CMK (cell line): ENCODE data around the gene LYPD8.
A peak's percentile ranks its signal among the peaks of the same experiment; 100 is the strongest.
"Not testable (repeated sequence)": the region's sequence is repeated elsewhere in the genome, so short reads cannot be mapped to it uniquely, and the experiment has no call there.

ENCODE experiments used
- DNase-seq: peaks from one replicate; pipeline ENCODE4 v3.0.0-alpha.2; 2010; ENCODE audit warnings: low read depth

LYPD8 gene

GRCh38 chr1:248755517-248755916, at the start of gene LYPD8:
TSS of gene LYPD8 (minus strand) at chr1:248755759. CDS start at chr1:248751081, 4,678 bp downstream.
- no peak for DNase-seq

- DNase-seq, result peak; percentile 56
These were observed 49.5 kb upstream of the LYPD8 start for GRCh38 chr1:248804771-248805681.

- not testable (repeated sequence) for DNase-seq
These were observed 47.9 kb upstream of the LYPD8 start for GRCh38 chr1:248803501-248803900.

GRCh38 chr1:248802454-248802853, 46.9 kb upstream of the LYPD8 start:
- DNase-seq, result no peak

GRCh38 chr1:248800459-248800858, 44.9 kb upstream of the LYPD8 start:
- DNase-seq, result no peak

GRCh38 chr1:248798791-248799190, 43.2 kb upstream of the LYPD8 start:
- no peak for DNase-seq

- DNase-seq, result not testable (repeated sequence)
These were observed 39.1 kb upstream of the LYPD8 start for GRCh38 chr1:248794663-248795062.

GRCh38 chr1:248793592-248793991, 38.0 kb upstream of the LYPD8 start:
- no peak for DNase-seq

- no peak for DNase-seq
These were observed 36.8 kb upstream of the LYPD8 start for GRCh38 chr1:248792342-248792741.

- no peak for DNase-seq
These were observed 35.5 kb upstream of the LYPD8 start for GRCh38 chr1:248791010-248791409.

- DNase-seq, result no peak
These were observed 34.9 kb upstream of the LYPD8 start for GRCh38 chr1:248790456-248790855.

- DNase-seq, result not testable (repeated sequence)
These were observed 33.8 kb upstream of the LYPD8 start for GRCh38 chr1:248789337-248789736.

- DNase-seq, result no peak
These were observed 32.8 kb upstream of the LYPD8 start for GRCh38 chr1:248788327-248788726.

- no peak for DNase-seq
These were observed 31.9 kb upstream of the LYPD8 start for GRCh38 chr1:248787430-248787829.

- DNase-seq, result no peak
These were observed 30.6 kb upstream of the LYPD8 start for GRCh38 chr1:248786156-248786555.

- no peak for DNase-seq
These were observed 27.8 kb upstream of the LYPD8 start for GRCh38 chr1:248783367-248783766.

GRCh38 chr1:248782416-248783141, 27.0 kb upstream of the LYPD8 start:
- no peak for DNase-seq

- peak; percentile 61 for DNase-seq
These were observed 23.8 kb upstream of the LYPD8 start for GRCh38 chr1:248779350-248779749.

GRCh38 chr1:248778906-248779305, 23.3 kb upstream of the LYPD8 start:
- DNase-seq, result no peak

GRCh38 chr1:248776991-248777390, 21.4 kb upstream of the LYPD8 start:
- no peak for DNase-seq

- no peak for DNase-seq
These were observed 19.9 kb upstream of the LYPD8 start for GRCh38 chr1:248775441-248775840.

- DNase-seq, result no peak
These were observed 4.1 kb upstream of the LYPD8 start for GRCh38 chr1:248759644-248760043.

GRCh38 chr1:248758352-248758751, 2.8 kb upstream of the LYPD8 start:
- no peak for DNase-seq
